NOMO-1 (cell line): ENCODE data around the gene IPO9.
"Not testable (repeated sequence)": the region's sequence is repeated elsewhere in the genome, so short reads cannot be mapped to it uniquely, and the experiment has no call there.

Experiments
- DNase-seq, 2 experiments: peaks; one replicate each; lab custom pipeline; 2025; ENCODE audit not compliant: unreplicated experiment in 2 of 2; lab: John Stamatoyannopoulos, UW

IPO9 gene

DNA sequence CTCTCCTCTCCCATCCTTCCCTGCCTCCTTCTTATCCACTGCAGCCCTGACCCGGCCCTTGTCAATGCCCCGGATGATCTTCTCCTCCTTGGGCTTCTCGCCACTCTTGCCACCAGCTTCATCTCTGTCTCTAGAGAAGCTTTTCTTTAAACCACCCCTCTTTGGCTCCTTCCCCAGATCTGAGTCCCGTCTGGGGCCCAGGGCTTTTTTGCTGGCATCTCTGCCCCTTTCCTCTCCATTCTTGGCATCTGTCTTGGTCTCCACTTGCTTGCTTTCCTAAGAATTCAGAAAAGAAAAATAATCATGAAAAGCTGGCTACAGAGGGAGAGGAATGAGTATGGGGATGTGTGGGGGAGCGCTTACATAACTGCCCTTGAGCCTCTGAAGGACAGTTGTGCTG, 71.5 kb downstream of the IPO9 start:
- DNase-seq = no peak

DNA sequence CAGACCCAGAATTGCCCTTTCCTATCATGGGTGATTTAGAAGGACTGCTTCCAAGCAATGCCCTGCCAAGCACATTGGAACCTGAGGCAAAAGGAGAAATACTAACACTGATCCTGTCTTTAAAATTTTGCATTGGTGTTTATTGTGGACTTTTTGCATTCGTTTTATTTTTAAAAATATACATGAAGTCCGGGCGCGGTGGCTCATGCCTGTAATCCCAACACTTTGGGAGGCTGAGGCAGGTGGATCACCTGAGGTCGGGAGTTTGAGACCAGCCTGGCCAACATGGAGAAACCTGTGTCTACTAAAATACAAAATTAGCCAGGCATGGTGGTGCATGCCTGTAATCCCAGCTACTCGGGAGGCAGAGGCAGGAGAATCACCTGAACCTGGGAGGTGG, 72.1 kb downstream of the IPO9 start:
- not testable (repeated sequence) for DNase-seq

DNA sequence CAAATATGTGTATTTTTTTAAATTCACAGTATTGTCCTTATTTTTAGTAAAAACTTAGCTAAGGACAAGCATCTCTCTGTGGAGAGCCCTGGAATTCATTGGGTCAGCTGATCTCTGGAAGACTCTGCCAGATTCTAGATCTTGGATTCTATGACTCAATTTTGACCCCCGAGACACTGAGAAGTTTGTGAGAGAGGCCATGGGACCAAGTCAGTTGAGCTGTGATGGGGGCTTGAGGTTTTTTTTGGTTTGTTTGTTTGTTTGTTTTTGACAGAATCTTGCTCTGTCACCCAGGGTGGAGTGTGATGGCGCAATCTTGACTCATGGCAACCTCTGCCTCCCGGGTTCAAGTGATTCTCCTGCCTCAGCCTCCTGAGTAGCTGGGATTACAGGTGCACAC, 73.2 kb downstream of the IPO9 start:
- no peak for DNase-seq

DNA sequence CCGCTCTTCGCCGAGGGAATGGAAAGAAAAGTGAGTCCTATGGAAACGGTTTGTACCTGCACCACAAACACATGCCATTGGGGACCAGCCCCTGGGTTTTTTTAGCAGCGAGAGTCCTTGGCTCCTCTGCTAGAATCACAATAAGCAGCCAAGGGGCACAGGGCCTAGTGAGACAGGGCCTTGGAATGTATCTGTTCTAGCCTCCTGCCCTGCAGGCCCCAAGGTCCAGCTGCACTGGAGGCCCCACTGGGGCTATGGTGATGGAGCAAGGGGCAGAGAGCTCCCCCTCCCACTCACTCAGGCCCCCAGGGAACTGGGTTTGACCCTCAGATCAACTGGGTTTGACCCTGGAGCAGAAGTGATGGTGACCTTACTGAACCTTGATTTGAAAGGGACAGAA, 74.2 kb downstream of the IPO9 start:
- DNase-seq = no peak

DNA sequence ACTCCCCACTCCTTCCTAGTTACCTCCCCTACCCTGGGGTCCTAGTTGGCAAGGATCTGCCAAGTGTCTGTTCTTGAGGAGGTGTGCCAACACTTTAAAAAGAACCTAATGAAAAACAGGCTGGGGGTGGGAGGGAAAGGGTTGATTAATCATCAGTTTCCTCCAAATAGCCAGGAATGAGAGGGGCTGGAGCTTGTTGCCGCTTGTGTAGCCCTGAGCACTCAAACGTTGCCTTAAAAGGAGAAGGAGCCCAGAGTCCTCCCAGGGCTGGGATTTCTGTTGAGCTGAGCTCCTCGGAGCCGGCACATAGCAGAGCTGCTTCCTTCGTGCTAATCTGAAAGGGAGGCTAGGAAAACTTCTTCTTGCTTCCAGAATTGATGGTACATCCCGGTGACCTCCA, 75.6 kb downstream of the IPO9 start:
- no peak for DNase-seq

DNA sequence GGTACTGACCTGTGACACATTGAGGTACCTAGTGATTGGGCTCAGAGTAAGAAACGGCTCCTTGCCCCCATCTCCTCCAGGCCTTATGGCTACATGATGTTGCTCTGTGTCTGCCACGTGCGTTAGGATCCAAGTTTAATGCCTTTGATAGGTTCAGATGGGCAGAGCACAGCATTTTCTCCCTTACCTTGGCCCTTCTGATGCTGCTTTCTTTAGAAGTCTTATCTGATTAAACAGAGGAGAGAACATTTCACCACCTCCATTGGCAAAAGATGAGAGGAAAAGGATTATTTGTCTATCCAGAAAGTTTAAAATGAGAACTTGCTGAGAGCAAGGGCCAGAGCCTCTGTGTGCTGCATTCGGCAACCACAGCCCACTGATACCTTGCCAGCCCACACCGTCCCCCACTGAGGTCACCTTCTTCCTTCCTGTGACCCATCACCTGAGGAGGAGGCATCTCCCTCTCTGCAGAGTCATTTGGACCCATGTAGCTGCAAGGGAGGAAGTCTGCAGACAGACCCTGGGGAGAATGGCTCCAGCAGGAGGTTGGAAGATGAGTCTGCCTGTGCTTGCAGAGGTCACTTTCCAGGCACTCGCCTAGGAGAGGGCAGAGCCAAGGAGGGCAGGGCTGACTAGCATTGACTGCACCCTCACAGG, 76.4 kb downstream of the IPO9 start:
- no peak for DNase-seq

DNA sequence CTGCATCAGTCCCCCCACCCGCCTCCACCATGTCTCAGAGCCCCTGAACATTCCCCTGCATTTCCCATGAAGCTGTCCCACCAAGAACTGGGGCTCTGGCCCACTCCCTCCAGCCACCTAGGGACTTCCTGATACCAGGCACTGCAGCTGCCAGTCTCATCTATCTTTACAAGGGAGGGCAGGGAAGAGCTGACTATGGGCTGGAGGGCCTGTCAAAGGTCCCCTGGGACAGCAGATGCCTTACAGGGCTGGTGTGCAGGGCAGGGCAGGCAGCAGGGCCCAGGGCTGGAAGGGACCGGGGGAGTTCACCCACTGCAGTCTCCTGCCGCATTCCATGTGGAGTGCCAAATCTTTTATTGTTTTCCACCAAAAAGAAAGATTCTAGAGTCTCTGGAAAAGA, 77.4 kb downstream of the IPO9 start:
- no peak for DNase-seq

DNA sequence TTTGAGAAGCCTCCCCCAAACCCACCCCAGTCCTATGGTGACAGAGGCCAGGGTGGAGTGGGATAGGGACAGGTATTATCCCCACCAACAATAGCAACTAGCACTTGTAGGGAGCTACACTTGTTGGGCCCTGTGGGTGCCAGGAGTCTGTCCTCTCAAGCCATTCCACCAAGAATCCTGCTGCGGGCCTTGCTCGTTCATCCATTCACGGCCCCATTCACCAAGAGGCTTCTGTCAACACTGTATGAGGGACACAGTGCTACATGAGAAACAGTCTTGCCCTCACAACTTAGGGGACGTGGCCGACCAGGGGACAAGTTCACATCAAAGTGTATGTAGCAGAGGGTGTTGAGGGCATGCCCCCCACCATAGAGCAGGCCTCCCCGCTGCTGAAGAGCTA, 78.7 kb downstream of the IPO9 start:
- DNase-seq = no peak

DNA sequence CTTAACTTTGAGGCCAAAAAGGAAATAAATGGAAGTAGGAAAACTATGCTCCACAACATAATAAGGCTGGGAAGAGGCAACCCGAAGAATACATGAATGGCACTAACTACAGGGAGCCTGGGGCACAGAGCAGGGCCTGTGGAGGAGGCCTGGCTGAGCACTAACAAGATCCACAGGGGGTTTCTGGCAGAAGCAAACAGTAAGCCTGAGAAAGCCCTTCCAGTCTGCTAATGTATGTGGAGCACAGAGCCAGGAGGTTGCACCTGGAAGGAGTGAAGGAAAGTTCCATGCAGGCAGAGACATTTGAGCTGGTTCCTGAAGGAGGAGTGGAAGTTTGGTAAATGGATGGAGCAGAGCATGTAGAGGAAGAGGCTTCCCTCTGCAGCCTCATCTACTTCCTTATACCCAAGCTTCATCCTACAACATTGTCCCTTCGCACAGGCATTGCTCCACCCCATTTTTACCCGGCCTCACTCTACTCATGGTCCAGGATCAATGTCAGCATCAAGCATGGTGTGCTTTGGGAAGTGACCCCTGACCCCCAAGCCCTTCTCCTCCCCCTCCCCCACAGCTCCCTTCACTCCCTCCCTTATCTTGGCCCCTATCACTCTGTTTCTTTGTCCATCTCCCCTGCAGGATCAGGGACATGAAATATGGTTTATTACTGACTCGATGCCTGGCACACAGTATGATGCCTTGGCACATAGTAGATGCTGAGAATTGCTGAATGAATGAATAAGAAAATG, 83.0 kb downstream of the IPO9 start:
- DNase-seq = no peak

DNA sequence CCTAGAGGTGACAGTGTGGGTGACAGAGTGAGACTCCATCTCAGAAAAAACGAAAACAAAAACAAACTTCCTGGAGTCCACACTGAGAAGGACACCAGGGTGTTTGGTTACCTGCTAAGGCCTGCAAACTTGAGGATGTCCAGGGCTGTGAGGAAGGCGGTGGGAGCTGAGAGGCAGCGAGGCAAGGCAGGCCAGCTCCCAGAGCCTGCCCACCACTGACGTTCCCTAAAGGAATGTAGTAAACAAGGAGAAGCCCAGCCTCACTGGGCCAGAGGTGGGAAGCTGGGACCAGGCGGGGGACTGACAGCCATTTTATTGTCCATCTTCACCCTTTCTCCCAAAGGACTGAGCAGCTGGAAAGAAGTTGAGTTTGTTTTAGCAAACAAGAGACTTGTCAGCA, 83.9 kb downstream of the IPO9 start:
- no peak for DNase-seq

DNA sequence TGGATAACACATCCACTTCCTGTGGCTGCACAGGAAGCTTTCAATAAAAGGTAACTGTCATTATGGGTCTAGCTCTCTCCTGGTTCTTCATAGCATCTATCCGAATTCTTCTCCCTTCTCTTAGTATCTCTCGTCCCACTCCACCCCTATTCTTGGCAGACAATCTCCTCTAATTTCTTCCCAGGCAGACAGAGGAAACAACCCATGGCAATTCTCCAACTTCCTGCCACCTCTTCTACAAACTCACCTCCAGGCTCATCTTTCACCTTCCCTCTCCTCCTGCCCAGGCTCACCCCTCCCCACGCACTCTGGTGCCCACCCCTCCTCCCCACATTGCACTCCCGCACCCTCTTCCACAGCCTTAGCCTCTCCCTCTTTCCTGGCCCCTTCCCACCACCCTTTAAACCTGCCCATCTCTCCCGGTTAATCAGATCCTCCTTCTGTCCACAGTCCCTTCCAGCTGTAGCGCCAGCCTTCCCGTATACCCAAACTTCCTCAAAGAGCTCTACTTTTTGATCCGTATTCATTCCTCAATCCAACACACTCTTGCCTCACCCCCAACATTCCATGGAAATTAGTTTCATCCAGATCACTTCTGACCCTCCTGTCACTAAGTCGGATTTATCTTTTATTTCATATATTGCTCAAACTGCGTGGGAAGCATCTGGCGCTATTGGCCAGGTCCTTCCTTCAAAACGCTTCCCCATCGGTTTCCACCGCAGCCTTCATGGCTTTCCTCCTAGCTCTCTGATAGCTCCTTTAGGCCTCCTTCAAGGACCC, 85.7 kb downstream of the IPO9 start:
- DNase-seq = no peak

DNA sequence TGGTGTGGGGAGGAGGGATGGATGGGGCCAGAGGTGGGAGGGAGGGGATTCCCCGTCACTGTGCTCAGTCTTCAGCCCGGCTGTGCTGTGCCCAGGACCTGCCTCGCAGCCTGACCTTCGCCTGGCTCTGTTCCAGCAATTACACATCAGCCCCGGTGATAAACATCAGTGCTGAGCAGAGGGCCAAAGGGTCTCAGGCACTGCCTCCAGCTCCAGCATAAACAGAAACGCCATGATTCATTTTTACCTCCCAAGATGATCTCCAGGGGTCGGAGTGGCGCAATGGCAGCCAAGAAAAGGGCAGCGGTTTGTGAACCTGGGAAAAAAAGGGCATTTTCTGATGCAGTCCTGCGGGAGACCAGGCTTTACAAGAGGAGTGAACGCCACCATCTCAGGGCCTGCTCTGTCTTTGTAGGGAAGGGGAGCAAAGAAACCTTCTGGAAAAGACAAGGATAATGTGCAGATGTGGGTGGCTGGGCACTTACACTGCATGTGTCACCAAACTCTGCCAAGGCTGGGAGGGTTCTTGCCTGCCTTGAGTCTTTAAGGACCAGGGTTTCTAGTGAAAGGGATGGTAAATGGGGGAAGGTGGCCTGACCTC, 87.8 kb downstream of the IPO9 start:
- DNase-seq = no peak

DNA sequence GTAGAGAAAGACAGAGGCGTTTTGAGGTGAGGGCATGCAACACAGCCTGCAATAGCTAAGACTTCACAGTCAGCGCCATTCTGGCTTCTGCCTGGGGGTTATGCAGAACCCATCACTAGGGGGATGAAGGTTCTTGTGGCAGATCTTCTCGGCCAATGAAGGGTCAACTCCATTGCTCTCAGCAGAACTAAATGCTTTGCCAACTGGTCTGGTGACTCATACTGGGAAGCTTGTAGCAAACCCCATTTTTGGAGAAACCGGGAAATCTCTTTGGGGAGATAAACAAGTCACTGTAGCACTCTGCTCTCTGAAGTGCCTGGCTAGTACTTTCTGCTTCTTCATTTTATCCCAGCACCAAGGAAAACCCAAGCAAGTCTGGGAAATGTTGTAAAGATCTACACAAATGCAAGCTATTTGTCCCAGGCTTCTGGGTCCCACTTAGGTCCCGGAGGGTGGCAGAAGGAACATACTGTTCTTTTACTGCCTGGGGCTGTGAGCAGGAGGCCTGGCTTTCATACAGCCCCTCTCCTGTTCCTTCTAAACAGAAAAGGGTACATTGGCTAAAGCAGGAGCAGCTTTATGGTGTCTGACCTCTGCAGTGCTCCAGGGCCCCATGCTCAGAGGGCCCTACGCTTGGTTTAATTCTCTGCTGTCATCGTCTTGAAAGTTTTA, 88.5 kb downstream of the IPO9 start:
- DNase-seq = no peak

DNA sequence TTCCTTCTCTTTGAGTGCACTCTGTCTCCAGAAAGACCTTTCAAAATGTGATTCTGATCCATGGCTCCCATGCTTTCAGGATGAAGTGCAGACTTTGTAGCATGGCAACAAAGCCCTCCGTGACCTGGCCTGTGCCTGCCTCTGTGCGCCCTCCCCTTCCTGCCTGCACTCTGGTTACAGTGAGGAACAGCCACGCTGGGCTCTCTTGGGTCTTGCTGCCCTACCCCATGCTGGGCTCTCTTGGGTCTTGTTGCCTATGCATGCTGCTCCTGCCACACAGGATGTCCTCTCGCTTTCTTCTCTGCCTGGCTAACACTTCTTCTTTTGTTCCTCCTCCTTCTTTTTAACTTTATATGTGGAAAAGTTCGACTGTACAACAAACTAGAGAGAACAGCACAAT, 89.4 kb downstream of the IPO9 start:
- DNase-seq = no peak

DNA sequence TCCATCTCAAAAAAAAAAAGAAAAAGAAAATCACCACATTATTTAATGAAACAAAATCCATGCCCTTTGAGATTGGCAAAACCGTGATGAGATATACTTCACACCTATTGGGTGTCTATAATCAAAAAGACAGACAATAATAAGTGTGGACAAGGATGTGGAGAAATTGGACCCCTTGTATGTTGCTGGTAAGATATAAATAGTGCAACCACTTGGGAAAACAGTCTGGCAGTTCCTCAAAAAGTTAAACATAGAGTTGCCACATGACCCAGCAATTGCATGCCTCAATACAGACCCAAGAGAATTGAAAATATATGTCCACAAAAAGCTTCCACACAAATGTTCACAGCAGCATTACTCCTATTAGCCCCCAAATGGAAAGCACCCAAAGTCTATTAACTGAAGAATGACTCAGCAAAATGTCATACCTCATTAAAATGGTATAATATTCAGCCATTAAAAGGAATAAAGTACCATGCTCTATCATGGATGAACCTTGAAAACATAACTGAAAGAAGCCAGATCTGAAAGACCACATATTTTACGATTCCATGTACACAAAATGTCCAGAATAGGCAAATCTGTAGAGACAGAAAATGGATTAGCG, 93.1 kb downstream of the IPO9 start:
- no peak for DNase-seq

DNA sequence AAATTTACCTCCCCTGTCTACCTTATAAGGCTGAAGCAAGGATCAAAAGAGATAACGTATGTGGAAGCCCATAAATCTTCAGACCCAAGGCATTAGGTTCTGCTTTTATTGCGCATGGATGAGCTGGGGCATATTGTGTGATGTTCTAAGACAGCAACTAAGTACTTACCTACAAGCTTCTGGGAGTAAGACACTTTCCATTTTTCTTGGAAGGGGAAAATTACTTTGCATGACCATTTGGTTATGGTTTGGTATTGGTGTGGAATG, 96.3 kb downstream of the IPO9 start:
- no peak for DNase-seq

DNA sequence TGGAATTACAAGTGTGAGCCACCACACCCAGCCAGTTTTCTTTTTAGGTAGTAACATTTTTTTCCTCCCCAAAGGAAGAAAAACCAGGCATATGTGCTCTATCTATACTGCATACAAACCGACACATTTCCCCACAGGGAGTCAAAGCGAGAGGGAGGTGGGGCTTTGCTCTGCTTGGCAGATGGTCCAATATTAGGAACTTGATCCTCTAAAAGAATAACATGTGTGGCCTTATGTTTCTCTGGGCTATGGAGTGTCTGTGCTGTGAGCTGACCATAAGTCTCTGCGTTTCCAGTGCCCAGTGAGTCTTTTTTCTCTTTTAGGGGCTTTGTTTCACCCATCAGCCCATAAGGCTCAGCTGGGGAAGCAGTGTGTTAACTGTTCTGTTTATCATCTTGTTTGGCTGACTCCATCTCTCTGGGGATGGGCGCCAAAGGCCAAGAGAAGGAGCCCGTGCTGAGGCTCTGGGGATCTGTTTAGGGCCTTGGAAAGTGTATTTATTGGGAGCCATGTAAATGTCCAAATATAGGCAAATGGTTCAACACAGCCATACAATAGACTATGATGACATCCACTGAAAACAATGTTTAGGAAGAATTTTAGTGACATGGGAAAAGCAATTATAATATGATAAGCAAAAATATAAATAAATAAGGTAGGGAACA, 97.2 kb downstream of the IPO9 start:
- no peak for DNase-seq

DNA sequence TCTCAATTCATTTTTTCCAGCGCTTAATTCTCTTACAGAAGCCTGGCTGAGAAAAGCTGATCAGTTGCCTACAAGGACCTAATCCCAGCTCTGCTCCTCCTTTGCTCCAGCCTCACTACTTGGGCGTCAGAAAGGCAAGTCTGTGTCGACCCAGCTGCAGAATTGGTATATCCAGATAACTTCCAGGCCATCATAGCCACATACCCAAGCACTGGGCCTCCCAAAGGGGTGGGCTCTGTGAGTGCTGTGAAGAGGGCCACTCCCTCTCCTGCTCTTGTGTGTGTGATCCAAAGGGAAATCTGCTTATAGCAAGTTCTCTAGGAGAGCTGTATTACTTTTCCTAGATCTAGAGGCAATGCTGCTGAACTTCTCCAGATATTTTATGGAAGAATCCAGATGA, 99.3 kb downstream of the IPO9 start:
- no peak for DNase-seq

DNA sequence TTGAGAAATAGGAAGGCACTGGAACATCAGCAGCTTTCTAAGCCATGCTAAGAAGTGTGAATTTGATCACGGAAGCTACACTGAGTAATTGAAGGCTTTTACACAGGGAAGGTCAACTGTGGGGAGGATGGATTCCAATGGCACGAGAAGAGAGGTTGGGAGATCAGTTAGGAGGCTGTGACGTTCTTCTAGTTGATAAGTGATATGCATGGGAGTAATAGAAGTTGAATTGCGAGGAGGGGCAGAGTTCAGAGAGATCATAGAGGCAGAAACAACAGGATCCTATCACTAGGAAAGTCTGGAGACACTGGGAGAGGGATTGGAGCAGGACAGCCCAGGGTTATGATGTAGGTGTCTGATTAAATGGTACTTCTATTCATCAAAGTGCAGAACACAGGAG, 101.2 kb downstream of the IPO9 start:
- no peak for DNase-seq

DNA sequence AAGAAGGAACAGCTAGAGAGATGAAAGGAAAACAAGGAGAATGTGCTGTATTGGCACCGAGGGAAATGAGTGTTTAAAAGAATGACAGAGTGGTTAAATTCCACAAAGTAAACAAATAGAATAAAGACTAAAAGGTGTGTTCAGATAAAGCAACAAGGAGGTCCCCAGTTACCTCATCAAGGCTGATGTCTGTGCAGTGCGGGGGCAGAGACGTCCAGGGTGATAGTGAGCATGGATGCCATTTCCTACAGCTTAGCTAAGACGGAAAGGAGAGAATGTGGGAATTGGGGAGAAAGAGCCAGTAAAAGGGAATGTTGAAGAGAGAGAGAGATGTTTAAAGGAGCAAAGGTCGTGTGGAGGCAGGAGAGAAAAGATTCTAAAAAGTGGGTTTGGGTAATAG, 101.8 kb downstream of the IPO9 start:
- no peak for DNase-seq
